Activated CD4-positive, alpha-beta T cell treated with anti-CD3 and anti-CD28 coated beads for 24 hours (primary cell): ENCODE measurements around the gene ZSCAN22.
A peak's percentile ranks its signal among the peaks of the same experiment; 100 is the strongest.
"Not testable (repeated sequence)": the region's sequence is repeated elsewhere in the genome, so short reads cannot be mapped to it uniquely, and the experiment has no call there.

Experiments
- DNase-seq, 2 donors: peaks; one replicate each; pipeline ENCODE4 v3.0.0-alpha.2; 2020; ENCODE audit warnings: low read depth in 2 of 2

The ZSCAN22 gene

GRCh38 chr19:58372311-58373133 lies 45.7 kb downstream of the ZSCAN22 start:
- no peak for DNase-seq

GRCh38 chr19:58374200-58374599 lies 47.4 kb downstream of the ZSCAN22 start:
- no peak for DNase-seq

- not testable (repeated sequence) for DNase-seq
Observed at GRCh38 chr19:58376724-58377123, 49.9 kb downstream of the ZSCAN22 start.

- no peak for DNase-seq
Observed at GRCh38 chr19:58379246-58379645, 52.5 kb downstream of the ZSCAN22 start.

GRCh38 chr19:58380037-58380661 lies 53.4 kb downstream of the ZSCAN22 start:
- no peak for DNase-seq

DNA sequence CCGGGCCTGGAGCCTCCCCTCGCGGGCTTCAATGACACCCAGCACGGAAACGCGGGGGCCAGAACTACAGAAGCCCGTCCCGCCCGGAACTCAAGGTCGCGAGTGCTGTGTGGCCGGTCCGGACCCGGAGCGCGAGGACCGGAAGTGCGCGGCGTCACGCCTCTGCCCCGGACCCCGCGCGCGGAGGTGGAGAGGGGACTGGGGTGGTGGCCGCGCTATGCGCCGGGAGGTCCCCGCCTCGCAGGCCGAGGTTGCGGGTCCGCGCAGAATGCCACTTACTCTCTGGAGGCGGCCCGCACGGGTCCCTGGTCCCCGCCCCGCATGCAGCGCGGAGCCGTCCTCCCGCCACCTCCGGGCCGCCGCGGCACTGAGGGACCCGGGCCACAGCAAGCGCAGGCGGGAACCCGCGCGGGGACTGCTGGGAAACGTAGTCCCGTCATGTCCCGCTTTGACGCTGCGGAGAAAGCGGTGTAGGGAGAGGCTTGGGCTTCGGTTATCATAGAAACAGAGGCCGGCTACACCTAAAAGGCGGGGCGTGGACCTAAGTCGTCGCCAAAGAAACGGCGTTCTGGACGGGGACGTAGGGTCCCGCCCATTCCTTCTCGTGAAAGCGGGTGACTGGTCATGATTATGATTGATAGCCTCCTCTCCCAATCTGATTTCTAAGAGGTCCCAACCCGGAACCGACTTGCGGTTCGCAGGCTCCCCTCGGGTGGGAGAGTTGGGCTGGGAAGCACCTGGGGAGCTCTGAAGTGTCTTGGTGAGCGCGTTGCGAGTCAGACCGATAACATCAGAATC lies 54.1 kb downstream of the ZSCAN22 start, which contains the start of gene ZNF837:
TSS of gene ZNF837 (minus strand) at position 369 of the 798 bp plus-strand sequence. CDS start 11,698 bp downstream, outside the sequence.
- DNase-seq: peak; percentile 91 to 95

DNA sequence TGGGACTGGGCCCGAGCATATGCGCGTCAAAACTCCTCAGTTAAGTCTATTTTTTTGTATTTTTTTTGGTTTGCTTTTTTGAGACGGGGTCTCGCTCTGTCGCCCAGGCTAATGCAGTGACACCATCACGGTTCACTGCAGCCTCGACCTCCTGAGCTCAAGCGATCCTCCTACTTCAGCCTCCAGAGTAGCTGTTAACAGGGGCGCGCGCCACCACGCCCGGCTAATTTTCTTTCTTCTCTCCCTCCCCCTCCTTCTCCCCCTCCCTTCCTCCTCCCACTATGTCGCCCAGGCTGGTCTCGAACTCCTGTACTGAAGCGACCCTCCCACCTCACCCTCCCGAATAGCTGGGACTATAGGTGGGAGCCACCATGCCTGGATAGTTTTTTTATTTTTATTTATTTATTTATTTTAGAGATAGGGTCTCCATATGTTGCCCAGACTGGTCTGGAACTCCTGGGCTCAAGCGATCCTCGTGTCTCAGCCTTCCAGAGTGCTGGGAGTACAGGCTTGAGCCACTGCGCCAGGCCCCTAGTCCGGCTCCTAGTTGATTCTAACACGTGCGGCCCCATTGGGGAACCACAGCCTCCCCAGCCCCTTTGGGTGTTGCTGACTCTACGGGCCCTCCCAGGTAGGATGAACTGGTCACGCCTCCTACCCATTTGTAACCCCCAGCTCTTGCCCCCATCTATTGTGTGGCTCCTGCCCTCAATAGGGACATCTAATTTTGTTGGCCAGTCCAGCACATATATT lies 54.8 kb downstream of the ZSCAN22 start:
- DNase-seq: no peak

DNA sequence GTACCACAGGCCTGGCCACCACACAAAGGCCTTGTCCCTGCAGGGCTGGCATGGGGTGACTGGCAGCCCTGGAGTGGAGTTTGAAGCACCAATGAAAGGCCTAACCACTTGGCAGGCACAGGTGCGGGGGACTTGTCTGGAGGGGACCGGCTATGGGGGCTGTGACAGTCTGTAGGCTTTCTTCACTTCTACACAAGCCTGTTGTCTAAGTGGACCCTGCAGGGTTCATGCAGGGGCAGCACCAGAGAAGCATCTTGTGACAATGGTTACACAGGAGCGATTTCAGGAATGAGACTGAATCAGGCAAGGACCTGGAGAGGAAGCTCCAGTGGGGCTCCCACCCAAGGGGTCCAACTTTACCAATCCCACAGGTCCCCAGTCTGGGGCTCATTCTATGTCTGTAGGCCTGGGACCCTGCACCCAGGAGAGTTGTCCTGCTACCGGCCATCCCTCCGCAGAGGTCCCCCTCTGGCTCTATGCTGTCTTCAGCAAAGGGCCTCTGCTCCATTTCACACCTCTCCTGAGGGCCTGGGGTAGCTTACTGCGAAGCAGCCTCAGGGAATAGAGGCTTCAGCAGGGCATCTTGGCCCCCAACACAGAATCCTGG lies 56.3 kb downstream of the ZSCAN22 start:
- DNase-seq: no peak

DNA sequence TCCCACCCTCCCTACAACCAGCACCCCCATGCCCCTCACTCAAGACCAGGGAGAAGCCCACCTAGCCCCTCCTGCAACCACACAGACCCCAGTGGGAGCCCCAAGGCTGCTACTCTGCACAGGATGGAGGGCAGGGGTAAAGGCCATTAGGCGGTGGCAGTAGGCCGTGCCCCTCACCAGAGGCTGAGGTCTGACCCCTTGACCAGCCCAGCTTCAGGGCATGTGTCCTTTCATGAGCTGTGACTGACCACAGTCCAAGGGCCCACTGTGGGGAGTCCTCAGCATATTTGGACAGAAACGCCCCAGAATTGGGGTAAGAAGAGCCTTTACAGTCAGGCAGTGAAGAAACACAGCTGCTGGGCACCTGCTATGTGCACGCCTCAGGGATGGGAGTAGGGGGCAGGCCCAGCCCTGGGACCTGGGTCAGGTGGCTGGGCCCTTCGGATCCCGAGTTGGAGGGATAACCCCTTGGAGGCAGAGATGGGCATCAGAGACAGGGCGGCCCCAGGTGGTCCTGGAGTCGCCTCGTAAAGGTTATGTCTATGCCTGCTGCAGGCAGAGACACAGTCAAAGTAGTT lies 58.6 kb downstream of the ZSCAN22 start:
- DNase-seq: no peak

DNA sequence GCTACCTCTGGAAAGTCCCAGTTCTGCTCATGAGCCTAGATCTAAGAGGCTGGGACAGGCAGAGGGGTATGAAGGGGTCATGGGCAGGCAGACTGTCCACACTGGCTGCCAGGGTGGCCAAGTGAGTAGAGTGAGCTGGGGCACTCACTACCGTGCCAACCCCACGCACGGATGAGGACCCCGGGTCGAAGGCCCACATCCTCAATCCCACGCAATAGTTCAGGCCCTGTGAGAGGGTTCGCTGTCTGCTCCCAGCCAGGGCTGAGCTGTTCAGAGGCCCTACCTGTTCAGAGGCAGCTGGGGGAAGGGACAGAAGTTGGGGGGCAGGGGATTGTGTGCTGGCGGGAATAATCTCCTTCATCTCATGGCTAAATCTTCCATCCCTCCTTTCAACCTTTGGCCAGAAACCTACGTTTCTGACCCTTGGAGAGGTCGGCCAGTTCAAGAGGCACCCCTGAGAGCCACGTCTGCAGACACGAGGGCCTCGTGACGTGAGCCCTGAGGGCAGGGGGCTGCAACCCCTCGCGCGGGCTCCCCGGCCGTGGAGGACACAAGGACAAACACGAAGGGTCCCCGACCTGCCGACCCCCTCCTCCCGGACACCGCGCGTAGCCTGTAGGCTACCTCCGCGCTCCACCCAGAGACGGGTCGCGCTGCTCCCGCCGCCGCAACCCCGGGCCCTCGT lies 59.2 kb downstream of the ZSCAN22 start:
- DNase-seq: no peak

GRCh38 chr19:58386576-58387337 lies 60.0 kb downstream of the ZSCAN22 start, which contains the start of gene RPS5:
TSS of gene RPS5 (plus strand) at chr19:58387269. CDS start at chr19:58388138, 869 bp downstream.
- peak; percentile 91 for DNase-seq

DNA sequence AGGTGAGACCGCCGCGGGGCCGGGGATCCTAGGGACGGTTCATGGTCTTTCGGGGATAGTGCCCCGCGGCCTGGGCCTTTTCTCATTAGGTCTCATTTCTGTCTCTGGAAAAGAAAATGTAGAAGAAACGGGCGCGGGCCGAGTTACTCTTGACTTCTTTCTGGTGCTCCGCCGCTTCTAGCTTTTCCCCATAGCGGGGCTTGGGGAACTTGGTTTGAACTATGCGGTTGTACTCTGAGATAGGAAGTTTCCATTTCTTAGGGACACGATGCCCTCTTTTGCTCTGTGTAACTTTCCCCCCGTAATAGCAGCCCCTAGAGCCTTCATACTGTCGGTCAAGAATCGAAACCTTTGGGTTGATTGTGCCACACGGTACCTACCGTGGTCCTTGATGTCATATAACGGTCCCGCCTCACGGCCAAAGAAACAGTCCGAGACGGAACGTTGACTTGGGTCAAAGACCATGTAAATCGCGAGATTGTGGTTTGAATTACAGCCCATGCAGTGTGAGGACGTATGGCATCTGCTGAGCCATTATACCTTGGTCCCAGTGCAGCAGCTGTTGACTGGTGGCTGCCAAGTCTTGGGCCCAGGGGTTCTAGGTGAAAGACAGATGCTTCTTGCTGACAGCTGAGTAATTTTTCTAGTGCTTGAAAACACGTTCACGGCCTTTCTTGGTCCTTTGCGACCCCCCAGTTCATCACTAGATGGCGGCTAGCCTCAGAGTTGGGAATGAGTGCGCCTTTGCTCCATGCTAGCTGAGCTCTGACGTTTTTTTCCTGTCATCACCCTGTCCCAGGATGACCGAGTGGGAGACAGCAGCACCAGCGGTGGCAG lies 60.8 kb downstream of the ZSCAN22 start:
- DNase-seq: no peak

GRCh38 chr19:58388175-58388526 lies 61.4 kb downstream of the ZSCAN22 start:
- DNase-seq: no peak
